GM18861 (cell line): ENCODE results near the gene CPXM2.

Experiments
- ATAC-seq: cut with Tn5 transposase; IDR thresholded peaks from one replicate; pipeline ENCODE4 v1.9.1; 2021; ENCODE audit not compliant: unreplicated experiment

The CPXM2 gene

DNA sequence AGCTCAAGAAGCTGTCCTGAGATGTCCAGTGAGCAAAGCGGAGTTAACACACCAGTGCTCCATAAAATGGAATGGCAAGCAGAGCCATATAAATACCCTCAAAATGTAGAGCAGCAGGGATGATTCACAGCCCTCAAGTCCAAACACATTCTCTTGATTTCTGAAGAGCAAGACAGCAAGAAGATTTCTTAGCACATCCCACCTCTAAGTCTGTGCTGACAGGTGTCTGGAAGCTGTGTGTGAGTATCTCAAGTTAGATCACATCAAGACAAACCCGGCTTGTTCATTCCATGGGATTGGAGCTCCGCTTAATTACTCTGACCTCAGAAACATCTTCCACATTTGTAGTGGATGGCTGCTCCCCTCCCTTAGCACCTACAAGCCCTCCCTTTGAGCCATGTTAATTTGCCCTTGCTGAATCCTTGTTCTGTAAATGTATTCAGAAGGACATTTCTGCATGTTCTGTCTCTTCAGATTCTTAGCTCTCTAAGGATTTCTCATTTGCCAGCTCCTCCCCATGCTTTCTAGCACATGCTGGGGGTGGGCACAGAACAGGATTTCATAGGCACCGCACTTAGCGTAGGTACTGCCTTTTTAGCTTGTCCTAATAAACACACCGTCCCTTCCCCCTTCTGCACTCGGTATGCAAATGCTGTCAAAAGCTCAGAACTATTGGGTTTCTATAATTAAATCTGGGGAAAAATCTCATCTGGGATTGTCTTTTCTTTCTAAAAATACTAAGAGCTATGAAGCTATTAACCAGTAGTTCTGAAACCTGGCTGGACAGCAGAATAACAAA is 112.7 kb downstream of the CPXM2 start:
- ATAC-seq = no peak

DNA sequence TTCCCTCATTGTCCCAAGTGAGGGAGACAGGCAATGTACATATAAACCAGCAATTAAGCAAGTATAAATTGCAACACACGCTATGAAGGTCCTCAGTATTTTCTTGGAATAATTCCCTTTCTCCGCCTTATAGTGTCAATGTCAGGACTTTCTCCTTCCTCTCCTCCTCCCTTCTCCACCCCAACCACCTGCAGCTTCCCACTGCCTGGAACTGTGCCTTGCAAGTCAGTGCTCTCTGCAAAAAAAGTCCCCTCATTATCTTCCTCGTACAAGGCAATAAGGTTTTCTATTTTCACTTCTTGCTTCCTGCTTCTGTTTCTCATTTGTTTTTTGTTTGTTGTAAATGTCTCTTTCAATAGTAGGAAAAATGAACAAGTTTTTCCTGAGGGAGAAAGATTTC is 113.7 kb downstream of the CPXM2 start:
- no peak for ATAC-seq

DNA sequence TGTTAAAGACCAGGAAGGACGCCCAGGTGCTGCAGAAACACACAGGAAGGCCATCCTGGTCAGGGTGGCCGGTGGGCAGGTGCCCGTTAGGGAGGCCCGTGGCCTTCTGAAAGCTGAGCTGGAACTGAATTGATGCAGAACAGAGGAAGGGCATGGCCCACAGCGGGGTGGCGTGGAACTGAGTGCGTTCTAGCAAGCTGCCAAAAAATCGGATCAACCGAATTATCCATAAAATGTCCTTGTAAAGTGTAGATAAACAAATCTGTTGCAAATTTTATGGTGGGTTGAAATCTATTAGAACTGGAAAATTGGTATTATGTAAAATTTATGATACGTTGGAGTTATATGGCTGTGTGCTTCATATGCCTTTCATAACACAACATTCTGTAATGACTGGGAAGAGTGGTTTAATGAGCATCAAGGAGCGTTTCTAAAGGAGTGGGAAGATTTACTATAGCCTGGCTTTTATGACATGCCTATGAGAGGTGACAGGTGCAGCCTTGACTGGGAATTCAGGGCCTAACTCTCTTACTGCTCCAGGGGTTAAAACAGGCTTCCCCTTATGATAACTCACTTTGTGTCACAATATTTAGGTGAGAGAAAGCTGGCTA is 117.4 kb downstream of the CPXM2 start:
- no peak for ATAC-seq

DNA sequence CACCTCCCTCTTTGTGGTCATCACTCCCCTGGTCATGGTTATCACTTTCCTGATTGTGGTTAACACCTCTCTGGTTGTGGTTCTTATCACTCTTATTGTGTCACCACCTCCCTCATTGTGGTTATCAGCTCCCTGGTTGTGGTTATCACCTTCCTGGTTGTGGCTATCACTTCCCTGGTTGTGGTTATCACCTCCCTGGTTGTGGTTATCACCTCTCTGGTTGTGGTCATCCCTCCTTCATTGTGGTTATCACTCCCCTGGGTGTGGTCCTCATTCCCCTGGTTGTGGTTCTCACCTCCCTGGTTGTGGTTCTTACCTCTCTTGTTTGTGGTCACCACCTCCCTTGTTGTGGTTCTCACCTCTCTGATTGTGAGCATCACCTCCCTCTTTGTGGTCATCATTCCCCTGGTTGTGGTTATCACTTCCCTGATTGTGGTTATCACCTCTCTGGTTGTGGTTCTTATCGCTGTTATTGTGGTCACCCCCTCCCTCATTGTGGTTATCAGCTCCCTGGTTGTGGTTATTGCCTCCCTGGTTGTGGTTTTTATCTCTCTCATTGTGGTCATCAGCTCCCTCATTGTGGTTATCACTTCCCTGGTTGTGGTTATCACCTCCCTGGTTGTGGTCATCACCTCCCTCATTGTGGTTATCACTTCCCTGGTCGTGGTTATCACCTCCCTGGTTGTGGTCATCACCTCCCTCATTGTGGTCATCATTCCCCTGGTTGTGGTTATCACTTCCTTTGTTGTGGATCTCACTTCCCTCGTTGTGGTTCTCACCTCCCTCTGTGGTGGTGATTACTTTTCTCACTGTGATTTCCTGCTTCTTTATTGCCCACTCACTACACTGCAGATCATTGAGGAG is 118.7 kb downstream of the CPXM2 start:
- no peak for ATAC-seq

DNA sequence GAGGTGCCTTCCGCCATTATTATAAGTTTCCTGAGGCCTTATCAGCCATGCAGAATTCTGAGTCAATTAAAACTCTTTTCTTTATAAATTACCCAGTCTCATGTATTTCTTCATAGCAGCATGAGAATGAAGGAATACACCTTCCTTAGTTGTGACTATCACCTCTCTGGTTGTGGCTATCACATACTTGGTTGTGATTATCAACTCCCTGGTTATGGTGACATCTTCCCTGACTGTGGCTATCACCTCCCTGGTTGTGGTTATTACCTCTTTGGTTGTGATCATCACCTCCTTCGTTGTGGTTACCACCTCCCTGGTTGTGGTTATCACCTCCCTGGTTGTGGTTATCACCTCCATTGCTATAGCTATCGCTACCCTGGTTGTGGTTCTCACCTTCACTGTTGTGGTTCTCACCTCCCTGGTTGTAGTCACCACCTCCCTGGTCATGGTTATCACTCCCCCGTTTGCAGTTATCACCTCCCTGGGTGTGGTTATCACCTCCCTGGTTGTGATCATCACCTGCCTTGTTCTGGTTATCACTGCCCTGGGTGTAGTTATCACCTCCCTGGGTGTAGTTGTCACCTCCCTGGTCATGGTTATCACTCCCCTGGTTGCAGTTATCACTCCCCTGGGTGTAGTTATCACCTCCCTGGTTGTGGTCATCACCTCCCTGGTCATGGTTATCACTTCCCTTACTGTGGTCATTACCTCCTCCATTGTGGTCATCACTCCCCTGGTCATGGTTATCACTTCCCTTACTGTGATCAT is 119.5 kb downstream of the CPXM2 start:
- no peak for ATAC-seq

DNA sequence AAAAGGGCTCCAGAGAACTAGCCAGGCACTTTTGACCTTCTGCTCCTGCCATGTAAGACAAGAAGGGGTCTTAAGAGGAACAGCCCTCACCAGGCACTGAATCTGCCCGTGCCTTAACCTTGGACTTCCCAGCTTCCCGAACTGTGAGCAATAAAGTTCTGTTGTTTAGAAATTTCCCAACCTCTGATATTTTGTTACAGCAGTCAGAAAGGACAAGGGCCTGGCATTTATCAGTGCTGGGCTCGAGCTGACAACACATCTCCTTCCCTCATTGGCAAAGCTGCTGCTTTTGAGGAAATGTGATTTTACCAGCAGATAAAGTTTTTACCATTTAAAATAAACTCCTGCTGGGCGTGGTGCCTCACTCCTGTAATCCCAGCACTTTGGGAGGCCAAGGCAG is 122.0 kb downstream of the CPXM2 start:
- ATAC-seq = no peak

DNA sequence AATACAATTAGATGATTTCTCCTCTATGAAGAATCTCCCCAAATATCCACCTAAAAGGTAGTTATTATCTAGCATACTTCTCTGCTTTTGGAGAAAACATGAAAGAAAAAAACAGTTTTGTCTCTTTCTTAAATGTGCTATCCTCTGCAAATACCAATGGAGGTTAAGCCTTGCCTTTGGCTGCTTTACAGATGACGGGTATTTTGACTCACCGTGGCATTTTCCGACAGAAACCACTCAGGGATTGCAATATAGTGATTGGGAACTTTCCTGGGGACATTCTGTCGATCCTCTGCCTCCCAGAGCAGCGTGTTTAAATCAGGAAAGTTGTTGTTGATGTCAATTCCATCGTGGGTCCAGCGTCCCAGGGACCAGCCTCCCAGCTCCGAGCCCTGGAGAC is 124.8 kb downstream of the CPXM2 start:
- ATAC-seq = no peak

DNA sequence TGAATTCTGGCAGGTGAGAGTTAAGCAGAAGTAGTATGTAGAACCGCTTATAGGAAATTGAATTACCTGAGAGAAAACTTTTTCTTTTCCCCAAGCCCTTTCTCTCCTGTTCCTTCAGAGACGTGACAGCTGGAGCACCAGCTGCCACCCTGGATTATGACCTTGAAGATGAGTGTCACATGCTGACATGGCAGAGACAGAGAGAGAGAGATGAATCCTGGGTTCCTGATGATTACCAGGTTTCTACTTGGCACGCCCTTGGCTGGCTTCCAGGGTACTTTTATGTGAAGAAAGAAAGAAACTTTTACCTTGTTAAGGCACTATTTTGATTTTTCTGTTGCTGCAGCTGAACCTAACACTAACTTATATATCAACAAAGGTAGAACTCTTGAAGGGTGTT is 125.6 kb downstream of the CPXM2 start:
- ATAC-seq = no peak

DNA sequence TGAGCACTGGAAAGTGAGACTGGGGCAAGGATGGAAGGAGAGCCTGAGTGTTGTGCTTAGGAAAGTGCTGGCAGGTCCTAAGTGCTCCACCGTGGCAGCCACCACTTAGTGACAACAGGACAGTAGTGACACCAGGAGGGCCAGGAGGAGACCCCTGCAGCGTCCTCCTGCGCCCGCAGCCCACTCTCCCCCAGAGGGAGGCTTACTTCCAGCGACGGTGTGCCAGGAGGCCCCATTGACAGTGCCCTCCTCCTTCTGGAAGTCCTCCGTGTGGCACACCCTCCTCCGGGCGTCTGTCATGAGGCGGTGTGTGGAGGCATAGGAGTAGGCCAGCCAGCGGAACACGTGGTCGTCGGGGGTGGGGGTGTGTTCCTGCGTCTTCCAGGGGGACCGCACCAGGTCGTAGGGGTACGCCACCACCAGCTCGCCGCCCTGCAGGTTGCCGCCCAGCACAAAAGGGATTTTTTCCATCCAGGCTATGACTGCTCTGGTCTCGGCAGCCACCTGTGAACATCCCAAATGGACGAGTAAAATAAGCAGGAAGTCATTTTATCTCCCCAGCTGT is 129.9 kb downstream of the CPXM2 start:
- ATAC-seq = no peak

DNA sequence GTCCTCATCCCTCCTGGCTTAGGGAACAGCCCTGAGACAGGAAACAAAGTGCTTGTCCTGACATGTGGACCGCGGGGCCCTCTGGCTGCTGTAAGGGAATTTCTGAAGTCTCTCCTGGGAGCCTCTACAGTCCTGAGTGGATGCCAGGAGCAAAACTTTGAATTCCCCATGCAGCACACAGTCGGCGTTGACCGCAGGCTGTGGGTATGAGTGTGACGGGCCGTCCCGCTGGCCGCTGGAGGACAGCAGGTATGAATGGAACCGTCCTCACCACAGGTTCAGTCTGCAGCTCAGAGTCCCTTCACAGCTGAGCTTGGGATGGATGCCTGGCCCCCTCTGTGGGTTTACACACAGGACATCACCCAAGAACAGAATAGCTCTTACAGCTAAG is 130.6 kb downstream of the CPXM2 start:
- ATAC-seq = no peak

DNA sequence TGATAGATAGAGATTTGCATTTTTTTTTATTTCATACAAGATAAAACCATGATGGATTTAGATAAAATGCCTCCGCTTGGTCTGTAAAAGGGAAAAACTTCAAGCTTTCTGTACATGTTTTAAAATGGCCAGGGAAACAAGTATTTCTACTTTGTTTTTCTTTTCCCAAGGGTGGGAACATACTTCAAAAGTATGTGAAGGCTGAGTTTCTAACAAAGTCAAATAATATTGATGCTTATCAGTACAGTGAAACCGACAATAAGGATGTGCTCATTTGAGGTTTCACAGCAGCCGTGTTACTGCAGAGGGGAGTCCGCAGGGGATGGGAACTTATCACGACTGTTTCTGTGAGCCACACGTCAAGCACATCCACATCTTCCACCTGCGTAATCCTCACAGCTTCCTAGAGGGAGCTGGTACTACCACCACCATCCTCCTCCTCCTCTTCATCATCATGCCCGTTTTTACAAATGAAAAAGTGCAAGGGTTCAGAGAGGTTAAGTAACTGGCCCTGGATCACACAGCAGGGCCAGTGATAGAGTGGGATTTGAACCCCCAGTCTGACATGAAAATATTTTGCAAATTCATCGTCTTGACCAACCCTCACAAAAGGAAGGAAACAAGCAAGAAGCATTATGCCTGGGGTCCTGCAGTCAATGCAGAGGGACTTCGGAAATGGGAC is 131.1 kb downstream of the CPXM2 start:
- ATAC-seq = no peak

DNA sequence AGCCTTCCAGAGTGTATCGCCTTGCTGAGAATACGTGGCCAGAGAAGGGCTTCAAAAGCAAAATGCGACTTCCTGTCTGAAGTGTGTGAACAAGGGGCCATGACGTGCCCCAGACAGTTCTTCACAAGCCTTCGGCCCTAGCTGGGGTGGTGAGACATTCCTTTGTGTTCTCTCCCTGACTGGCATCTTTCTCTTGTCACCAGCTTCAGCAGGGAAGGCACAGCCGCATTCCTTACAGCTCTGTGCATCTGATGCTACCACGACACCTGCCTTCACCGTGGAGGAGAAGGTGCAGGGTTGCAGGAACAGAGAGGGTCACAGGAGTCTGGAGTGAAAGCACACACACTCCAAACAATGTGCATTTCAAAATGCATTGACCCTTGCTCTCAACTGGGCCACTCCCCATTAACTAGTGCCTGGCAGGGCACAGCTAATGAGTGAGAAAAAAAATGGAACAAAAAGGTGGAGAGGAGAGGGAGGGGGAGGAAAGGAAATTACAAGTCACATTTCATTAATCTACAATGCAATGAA is 132.0 kb downstream of the CPXM2 start:
- ATAC-seq = no peak

DNA sequence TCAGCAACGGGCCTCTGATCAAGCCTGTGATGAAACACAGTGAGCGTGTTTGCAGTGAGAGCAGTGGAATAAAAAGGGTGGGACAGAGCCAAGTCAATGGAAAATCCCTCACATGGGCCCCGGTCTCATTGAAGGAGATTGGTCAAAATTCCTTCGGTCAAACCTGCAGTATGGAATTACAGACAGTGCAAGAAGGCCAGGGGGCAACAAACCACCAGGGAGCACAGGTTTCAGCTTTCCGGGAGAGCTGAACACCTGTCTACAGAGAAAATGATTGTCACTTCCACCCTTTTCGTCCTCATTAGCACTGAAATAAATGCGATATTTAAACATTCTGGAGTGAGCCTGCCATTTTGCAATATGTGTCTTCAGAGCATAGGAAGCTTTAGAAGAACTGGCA is 132.6 kb downstream of the CPXM2 start:
- no peak for ATAC-seq

DNA sequence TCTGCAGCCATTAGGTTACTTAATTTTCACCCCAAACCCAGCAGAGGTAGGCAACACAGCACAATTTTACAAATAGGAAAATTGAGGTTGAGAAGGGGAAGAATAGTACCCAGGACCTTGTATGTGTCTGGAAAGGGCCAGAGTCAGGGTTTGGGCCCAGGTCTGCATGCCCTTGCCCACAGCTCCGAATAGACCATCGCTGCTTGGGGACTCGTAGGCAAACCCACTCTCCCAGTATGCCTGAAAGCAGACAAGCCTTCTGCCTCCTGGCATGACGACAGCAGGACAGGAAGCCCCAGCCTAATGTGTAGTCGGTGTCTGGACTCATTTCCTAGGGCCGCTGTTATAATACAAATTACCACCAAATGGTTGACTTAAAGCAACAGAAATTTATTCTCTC is 133.8 kb downstream of the CPXM2 start:
- no peak for ATAC-seq

DNA sequence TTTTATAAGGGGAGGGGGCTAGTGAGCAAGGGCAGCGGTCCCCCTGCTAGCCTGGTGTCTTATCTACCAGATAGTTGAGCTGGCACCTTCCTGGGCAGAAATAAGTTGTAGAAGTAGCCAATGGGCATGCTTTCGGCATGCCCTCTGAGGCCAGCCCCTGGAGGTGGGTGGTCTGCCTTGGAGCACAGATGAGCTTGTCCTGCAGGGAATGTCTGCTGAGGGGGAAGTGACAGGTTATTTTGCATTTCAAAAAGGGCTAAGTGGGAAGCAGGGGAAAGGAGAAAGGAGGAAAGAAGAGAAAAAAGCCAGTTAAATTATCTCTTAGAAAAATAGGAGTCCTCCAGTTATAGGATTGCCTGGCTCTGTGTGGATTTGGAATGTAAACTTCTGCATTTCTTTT is 136.5 kb downstream of the CPXM2 start:
- ATAC-seq = no peak

DNA sequence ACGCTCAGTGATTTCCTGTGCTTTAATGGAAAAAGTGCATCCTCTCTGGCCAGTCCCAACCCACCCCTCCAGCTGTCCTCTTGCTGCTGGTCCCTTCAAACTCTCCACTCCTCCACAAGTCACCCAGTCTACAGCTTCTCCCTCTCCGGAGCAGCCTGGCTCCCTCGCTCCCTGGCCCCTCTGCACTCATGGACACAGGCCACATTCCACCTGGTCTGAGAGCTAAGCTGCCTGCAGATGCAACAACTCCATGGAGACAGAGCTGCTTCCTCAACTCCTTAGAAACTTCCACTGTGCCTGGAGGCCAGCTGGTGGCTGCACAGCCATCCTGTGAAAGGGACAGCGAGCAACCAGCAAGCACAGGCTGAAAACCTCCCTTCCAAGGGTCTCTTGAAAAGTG is 137.5 kb downstream of the CPXM2 start:
- ATAC-seq = no peak

DNA sequence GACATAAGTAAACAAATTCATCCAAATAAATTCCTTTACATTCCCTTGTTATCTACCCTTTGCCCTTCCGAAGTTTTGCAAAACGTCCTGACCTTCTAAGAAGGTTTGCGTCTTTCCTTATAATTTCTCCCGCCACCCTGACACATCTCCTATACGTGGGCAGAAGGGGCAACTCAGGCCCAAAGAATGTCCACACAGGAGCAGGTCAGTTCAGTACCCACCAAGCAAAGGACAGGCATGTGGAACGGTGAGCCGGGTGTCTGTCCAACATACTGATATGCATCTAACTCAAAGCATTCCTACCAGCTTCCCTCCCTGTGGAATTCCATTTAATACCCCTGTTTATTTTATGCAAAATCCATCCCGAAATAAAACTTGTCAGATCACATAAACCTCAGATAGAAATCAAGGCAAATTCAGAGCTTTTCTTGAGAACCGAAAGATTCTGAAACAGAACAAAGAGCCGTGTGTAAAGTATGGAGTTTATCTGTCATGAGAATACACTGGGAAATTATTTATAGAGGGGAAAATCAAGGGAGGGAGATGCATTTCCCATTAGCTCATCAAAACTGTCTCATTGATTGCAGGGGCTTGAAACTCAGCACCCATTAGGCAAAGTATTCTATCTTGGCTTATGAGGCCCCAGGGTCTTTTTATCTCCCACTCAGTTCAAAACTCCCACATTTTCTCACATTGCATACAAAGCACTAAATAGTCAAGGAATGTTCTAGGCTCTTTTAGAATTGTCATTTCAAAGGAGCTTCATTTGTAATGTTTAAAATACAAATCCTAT is 140.1 kb downstream of the CPXM2 start:
- ATAC-seq = no peak

DNA sequence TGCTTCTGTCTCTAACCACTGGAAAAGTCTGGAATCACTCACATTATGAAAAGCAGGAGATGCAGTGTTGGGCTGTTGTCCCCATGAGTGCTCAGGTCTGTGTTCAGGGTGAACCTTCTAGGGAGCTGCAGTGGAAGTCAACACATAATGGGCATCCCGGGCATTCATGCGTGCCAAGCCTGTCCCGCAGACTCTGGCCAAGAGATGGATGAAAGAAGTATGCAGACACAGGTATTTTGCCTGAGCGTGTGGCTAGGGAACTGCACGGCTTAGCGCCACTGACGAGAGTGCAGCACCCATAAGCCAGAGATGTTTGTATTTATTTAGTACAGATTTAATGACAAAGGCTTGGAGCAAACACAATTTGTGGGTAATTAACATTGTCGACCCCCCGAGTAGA is 140.7 kb downstream of the CPXM2 start:
- no peak for ATAC-seq

DNA sequence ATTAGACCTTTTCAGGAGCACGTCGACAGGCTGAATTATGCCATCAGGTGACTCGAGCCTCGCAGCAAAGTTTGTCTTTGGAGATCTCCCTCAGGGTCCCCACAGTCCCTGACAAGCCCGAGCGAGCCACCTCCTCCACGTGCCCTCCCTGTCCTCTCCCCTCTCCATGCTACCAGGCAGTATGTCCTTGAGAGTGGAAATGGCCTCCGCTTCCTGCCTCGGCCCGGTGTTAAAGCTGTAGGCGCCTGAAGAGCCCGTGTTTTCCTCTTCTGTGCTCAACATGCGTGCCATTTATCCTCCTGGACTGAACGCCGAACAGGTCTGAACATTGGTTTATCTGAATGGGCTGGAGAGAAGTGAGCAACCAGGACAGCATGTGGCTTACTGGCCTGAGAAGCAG is 142.9 kb downstream of the CPXM2 start:
- no peak for ATAC-seq
